Measurements from ENCODE around the gene PACSIN3. TPM values are rescaled to one million over a fixed set of nuclear protein-coding genes. Genes with fewer than 3 reads are reported as not detected.
"Not testable (repeated sequence)": the region's sequence is repeated elsewhere in the genome, so short reads cannot be mapped to it uniquely, and the experiment has no call there.

The PACSIN3 gene
- total RNA-seq, 1 experiment from 2014 or later = 113 TPM

DNA sequence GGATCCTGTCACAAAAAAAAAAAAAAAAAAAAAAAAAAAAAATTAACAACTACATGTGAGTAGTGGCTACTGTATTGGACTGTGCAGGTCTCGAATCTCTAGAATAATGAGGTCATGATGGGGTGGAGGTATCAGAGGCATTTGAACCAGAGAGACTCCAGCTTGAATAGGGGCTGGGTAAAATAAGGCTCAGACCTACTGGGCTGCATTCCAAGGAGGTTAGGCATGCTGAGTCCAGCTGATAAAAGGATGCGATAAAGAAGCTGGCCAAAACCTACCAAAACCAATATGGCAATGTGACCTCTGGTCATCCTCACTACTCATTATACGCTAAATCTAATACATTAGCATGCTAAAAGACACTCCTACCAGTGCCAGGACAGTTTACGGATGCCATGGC is 5.9 kb upstream of the PACSIN3 start:
- Histone ChIP-seq H3K27me3 (ENCODE audit: insufficient read depth, low read depth) (no peaks in the 10 kb centered on the region), H3K79me2 (ENCODE audit: low read depth) (no peaks in the 10 kb centered on the region), H4K20me1 (ENCODE audit: insufficient read depth) (no peaks in the 10 kb centered on the region), H3K9me2 (ENCODE audit: insufficient read depth) (no peaks in the 10 kb centered on the region), H2AFZ (no peak overlapping the region), H3K4me1 (replicated peaks; ENCODE audit: insufficient read depth) (peaks cover 83% of the 10 kb centered on the region), H3K4me2 (peak overlapping the region; percentile 49), H3K9me3 (ENCODE audit: insufficient read depth, low read depth) (no peaks in the 10 kb centered on the region), H3F3A (ENCODE audit: insufficient read depth, low read depth) (peaks cover 64% of the 10 kb centered on the region), H3K27ac (peak overlapping the region; percentile 91), H3K36me3 (ENCODE audit: low read depth) (no peaks in the 10 kb centered on the region), H3K4me3 (no peak overlapping the region)
- intact Hi-C loops (cut with micrococcal nuclease; ENCODE audit: unreplicated experiment) = no loop called here
- BruUV-seq (replicated peaks) = no TSS peak
- CTCF ChIA-PET = interaction anchor here (1.0 kb wide), 1 partner anchor 68 kb away, joined by 3 read pairs; no protein-coding TSS in a partner anchor
- POLR2A ChIA-PET (ENCODE audit: unreplicated experiment) = interaction anchor here (0.5 to 1.0 kb wide), 6 partner anchors 13 to 523 kb away, joined by 3 to 10 read pairs (median 6); partner anchors contain the start of genes AGBL2, DDB2 and NR1H3
- DNase-seq = peak; percentile 79 to 96
- no peak for TF ChIP-seq EZH2 (IDR thresholded peaks at IDR 0.05; ENCODE audit: low read depth)
- TF ChIP-seq, protein P1, sequence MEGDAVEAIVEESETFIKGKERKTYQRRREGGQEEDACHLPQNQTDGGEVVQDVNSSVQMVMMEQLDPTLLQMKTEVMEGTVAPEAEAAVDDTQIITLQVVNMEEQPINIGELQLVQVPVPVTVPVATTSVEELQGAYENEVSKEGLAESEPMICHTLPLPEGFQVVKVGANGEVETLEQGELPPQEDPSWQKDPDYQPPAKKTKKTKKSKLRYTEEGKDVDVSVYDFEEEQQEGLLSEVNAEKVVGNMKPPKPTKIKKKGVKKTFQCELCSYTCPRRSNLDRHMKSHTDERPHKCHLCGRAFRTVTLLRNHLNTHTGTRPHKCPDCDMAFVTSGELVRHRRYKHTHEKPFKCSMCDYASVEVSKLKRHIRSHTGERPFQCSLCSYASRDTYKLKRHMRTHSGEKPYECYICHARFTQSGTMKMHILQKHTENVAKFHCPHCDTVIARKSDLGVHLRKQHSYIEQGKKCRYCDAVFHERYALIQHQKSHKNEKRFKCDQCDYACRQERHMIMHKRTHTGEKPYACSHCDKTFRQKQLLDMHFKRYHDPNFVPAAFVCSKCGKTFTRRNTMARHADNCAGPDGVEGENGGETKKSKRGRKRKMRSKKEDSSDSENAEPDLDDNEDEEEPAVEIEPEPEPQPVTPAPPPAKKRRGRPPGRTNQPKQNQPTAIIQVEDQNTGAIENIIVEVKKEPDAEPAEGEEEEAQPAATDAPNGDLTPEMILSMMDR (conservative IDR thresholded peaks at IDR 0.05) = no peak

GRCh38 chr11:47191137-47191536 is 4.9 kb upstream of the PACSIN3 start:
- peak overlapping the region; percentile 91 for H3K27ac ChIP-seq
- ChIA-PET CTCF (interaction anchor here (0.6 kb wide), 1 partner anchor 76 kb away, joined by 3 read pairs; no protein-coding TSS in a partner anchor), POLR2A (ENCODE audit: unreplicated experiment) (interaction anchor here (1.0 kb wide), 1 partner anchor 23 kb away, joined by 10 read pairs; the partner anchor contains the start of gene DDB2)
- intact Hi-C loops (cut with micrococcal nuclease; ENCODE audit: unreplicated experiment); H4K20me1 ChIP-seq (ENCODE audit: insufficient read depth); H3K36me3 ChIP-seq (ENCODE audit: low read depth); BruUV-seq (replicated peaks); H2AFZ ChIP-seq; H3K4me3 ChIP-seq; H3K9me3 ChIP-seq (ENCODE audit: insufficient read depth, low read depth); H3K27me3 ChIP-seq (ENCODE audit: insufficient read depth, low read depth); H3K79me2 ChIP-seq (ENCODE audit: low read depth); H3K9me2 ChIP-seq (ENCODE audit: insufficient read depth): not testable (repeated sequence)
- H3K4me2 ChIP-seq = 0 out of 2 replicates have a peak overlapping the region, but pooled peaks have one; percentile 49
- peak in 1 of 2 experiments; percentile 50 for DNase-seq
- peaks cover 70% of the 10 kb centered on the region for H3F3A ChIP-seq (ENCODE audit: insufficient read depth, low read depth)
- peaks cover 90% of the 10 kb centered on the region for H3K4me1 ChIP-seq (replicated peaks; ENCODE audit: insufficient read depth)

GRCh38 chr11:47189100-47189834 is 3.0 kb upstream of the PACSIN3 start:
- Histone ChIP-seq H3K36me3 (ENCODE audit: low read depth) (no peaks in the 10 kb centered on the region), H3F3A (ENCODE audit: insufficient read depth, low read depth) (peaks cover 62% of the 10 kb centered on the region), H3K9me3 (ENCODE audit: insufficient read depth, low read depth) (no peaks in the 10 kb centered on the region), H3K4me1 (replicated peaks; ENCODE audit: insufficient read depth) (peaks cover 85% of the 10 kb centered on the region), H3K27me3 (ENCODE audit: insufficient read depth, low read depth) (no peaks in the 10 kb centered on the region), H3K27ac (peak overlapping the region; percentile 84), H2AFZ (no peak overlapping the region), H3K79me2 (ENCODE audit: low read depth) (peaks cover 18% of the 10 kb centered on the region), H4K20me1 (ENCODE audit: insufficient read depth) (peaks cover 9% of the 10 kb centered on the region), H3K4me3 (no peak overlapping the region; the same call in 1 of the 2 replicates), H3K9me2 (ENCODE audit: insufficient read depth) (no peaks in the 10 kb centered on the region), H3K4me2 (peak overlapping the region; percentile 98)
- POLR2A ChIA-PET (ENCODE audit: unreplicated experiment) = interaction anchor here (0.6 to 1.2 kb wide), 3 partner anchors 25 to 72 kb away, joined by 3 to 15 read pairs (median 4); no protein-coding TSS in a partner anchor
- no peak for TF ChIP-seq EZH2 (IDR thresholded peaks at IDR 0.05; ENCODE audit: low read depth)
- TF ChIP-seq, protein P1 (conservative IDR thresholded peaks at IDR 0.05) = no peak
- CTCF ChIA-PET = no interaction called here
- DNase-seq = peak; percentile 70 to 100
- no TSS peak for BruUV-seq (replicated peaks)
- intact Hi-C loops (cut with micrococcal nuclease; ENCODE audit: unreplicated experiment) = loop anchor here (1.0 kb wide), 1 partner anchor 27 kb away; no protein-coding TSS in a partner anchor
